Esophagus muscularis mucosa (tissue), 4 donors: ENCODE measurements around the gene MELTF. TPM values are rescaled to one million over a fixed set of nuclear protein-coding genes. Genes with fewer than 3 reads are reported as not detected.

Source experiments
- DNase-seq: peaks from one replicate; pipeline ENCODE4 v3.0.0-alpha.2; 2017; ENCODE audit errors: extremely low spot score
- H3K27ac ChIP-seq, 4 donors: fragments of 200-600 bp; sonication (generic); replicated peaks in 1 of 4; 1 replicate in 3 of 4; 2 replicates in 1 of 4; pipeline ENCODE4 v1.5.1; 2016 to 2019; ENCODE audit warnings: mild to moderate bottlenecking in 1 of 4
- H3K27me3 ChIP-seq, 4 donors: fragments of 200-600 bp; sonication (generic); one replicate each; pipeline versions ENCODE4 v1.5.1 to v1.6.0; 2016 to 2019
- H3K36me3 ChIP-seq, 4 donors: fragments of 200-600 bp; sonication (generic); one replicate each; pipeline ENCODE4 v1.5.1; 2016 to 2019
- H3K4me1 ChIP-seq, 4 donors: fragments of 200-600 bp; sonication (generic); one replicate each; pipeline ENCODE4 v1.5.1; 2016 to 2019
- H3K4me3 ChIP-seq, 4 donors: fragments of 200-600 bp; sonication (generic); 1 replicate in 2 of 4; 2 replicates in 2 of 4; pipeline ENCODE4 v1.5.1; 2016 to 2019; ENCODE audit warnings: mild to moderate bottlenecking in 4 of 4, moderate library complexity in 1 of 4
- H3K9me3 ChIP-seq, 4 donors: fragments of 200-600 bp; sonication (generic); 1 replicate in 3 of 4; 2 replicates in 1 of 4; pipeline ENCODE4 v1.5.1; 2016 to 2019
- EP300 ChIP-seq: sonication (generic); formaldehyde crosslinking; IDR thresholded peaks from one replicate; pipeline ENCODE4 v1.6.1; 2017; ENCODE audit warnings: antibody characterized with exemption
- POLR2A ChIP-seq: fragments of 450-650 bp; IDR thresholded peaks from one replicate; pipeline ENCODE4 v1.6.1; 2017; ENCODE audit warnings: antibody characterized with exemption, moderate library complexity, mild to moderate bottlenecking, low read depth
- POLR2AphosphoS5 ChIP-seq, 2 donors: sonication (generic); formaldehyde crosslinking; IDR thresholded peaks; one replicate each; pipeline ENCODE4 v1.6.1; 2017; ENCODE audit warnings: antibody characterized with exemption in 2 of 2
- WGBS: methylation state at CpG from one replicate; pipeline ENCODE4 v1.1.5; 2018; 5-methylcytosine and 5-hydroxymethylcytosine counted together
- intact Hi-C: fragments of 100-400 bp; cut with DNase I; formaldehyde crosslinking; loops from one replicate; pipeline ENCODE4 v1.15.1; 2023
- total RNA-seq, 4 donors: library from RNA; depleted of rRNA; stranded (reverse); fragments of >200 nt; gene quantifications; one replicate each; pipeline versions ENCODE4 v1.1.0 to v1.2.1, GENCODE V29; 2016
- TF ChIP-seq, protein P1 (sequence below), 3 experiments: fragments of 200-600 bp in 2 of 3; fragments of 450-650 bp in 1 of 3; sonication (generic) in 2 of 3; IDR thresholded peaks; one replicate each; pipeline ENCODE4 v1.5.1; 2017 to 2019; ENCODE audit warnings: antibody characterized with exemption in 3 of 3, mild to moderate bottlenecking in 2 of 3, moderate library complexity in 1 of 3

Gene MELTF
- total RNA-seq, 4 donors from 2014 or later = 3.6 to 9.1 (median 4.5) TPM

DNA sequence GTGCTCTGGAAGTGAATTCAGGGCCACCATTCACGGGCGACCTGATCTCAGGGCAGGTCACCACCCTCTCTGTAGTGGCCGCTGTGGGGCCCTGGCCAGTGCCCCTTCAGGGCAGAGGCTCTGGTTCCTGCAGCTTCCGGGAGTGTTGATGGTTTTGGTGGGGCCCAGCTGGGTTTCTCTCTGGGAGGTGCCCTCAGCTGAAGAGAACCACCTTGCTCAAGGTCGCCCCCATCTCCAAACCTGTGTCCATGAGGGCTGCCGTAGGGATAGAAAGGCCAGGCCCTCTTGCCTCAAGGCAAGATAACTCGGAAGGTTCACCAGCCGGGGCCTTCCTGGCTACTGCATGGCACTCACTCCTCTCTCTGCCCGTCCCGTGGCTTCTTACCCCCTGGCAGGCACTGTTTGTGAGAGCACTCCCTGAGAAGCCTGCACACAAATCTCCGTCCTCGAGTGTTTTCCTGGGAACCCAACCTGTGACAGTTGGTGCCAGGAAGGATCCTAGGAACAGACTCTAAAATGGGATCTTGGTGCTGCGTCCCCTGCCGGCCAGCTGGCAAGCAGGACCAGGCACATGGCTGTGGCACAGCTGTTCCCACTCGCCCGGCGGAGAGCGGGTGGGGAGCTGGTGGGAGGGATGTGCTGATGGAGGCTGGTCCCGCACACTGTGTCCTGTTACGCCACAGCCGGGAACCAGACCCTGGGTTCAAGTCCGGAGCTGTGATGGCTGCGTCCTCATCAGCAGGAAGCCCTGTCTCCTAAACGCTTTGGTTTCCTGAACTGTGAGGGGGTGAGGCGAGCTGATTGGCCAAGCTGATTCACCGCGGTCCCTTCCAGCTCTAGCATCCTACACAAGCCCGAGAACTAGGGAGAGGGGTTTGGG, 37.8 kb downstream of the MELTF start:
- Histone ChIP-seq H3K27ac (no peak overlapping the region), H3K9me3 (no peaks in the 10 kb centered on the region), H3K4me3 (no peak overlapping the region), H3K27me3 (peaks cover 0 to 15% (median 0%) of the 10 kb centered on the region in 4 donors), H3K36me3 (no peaks in the 10 kb centered on the region), H3K4me1 (peaks cover 0 to 3% (median 0%) of the 10 kb centered on the region in 4 donors)
- no peak for DNase-seq
- 86% methylated on average over 21 of the region's 28 CpGs for WGBS
- TF ChIP-seq POLR2A = no peak
- TF ChIP-seq, protein P1, sequence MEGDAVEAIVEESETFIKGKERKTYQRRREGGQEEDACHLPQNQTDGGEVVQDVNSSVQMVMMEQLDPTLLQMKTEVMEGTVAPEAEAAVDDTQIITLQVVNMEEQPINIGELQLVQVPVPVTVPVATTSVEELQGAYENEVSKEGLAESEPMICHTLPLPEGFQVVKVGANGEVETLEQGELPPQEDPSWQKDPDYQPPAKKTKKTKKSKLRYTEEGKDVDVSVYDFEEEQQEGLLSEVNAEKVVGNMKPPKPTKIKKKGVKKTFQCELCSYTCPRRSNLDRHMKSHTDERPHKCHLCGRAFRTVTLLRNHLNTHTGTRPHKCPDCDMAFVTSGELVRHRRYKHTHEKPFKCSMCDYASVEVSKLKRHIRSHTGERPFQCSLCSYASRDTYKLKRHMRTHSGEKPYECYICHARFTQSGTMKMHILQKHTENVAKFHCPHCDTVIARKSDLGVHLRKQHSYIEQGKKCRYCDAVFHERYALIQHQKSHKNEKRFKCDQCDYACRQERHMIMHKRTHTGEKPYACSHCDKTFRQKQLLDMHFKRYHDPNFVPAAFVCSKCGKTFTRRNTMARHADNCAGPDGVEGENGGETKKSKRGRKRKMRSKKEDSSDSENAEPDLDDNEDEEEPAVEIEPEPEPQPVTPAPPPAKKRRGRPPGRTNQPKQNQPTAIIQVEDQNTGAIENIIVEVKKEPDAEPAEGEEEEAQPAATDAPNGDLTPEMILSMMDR (IDR thresholded peaks at IDR 0.05) = no peak
- no peak for TF ChIP-seq EP300
- TF ChIP-seq POLR2AphosphoS5 (IDR thresholded peaks at IDR 0.05) = no peak
- intact Hi-C loops = no loop called here

DNA sequence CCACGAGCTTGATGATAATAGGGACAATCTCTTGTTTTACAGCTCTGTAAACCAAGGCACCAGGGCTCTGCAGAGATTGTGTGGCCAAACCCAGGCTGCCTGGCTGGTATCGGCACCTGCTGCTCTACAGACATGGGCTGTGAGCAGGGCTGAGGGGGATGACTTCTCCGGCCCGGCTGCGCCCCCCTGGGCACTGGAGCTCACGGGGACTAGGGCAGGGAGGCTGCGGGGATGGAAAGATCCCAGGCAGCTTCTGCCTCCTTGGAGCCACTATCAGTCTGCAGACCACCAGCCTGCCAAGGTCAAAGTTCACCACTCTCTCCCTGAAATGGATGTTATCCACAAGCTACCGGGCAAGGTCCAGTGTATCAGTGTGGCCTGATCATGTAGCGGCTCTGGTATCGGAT, 39.0 kb downstream of the MELTF start:
- no peak for DNase-seq
- Histone ChIP-seq H3K27me3 (peaks cover 0 to 20% (median 0%) of the 10 kb centered on the region in 4 donors), H3K4me1 (peaks cover 0 to 3% (median 0%) of the 10 kb centered on the region in 4 donors), H3K4me3 (no peak overlapping the region), H3K27ac (no peak overlapping the region), H3K9me3 (no peaks in the 10 kb centered on the region), H3K36me3 (no peaks in the 10 kb centered on the region)
- TF ChIP-seq, protein P1 (IDR thresholded peaks at IDR 0.05) = no peak
- TF ChIP-seq POLR2A = no peak
- TF ChIP-seq POLR2AphosphoS5 (IDR thresholded peaks at IDR 0.05) = no peak
- no peak for TF ChIP-seq EP300
- intact Hi-C loops = no loop called here
- WGBS = 86% methylated on average over 8 of the region's 10 CpGs

- WGBS = 87% methylated on average over 15 of the region's 19 CpGs
- intact Hi-C loops = no loop called here
- Histone ChIP-seq H3K27me3 (peaks cover 0 to 27% (median 0%) of the 10 kb centered on the region in 4 donors), H3K9me3 (no peaks in the 10 kb centered on the region), H3K4me3 (no peak overlapping the region), H3K27ac (no peak overlapping the region), H3K4me1 (peaks cover 0 to 3% (median 0%) of the 10 kb centered on the region in 4 donors), H3K36me3 (no peaks in the 10 kb centered on the region)
- no peak for DNase-seq
- TF ChIP-seq POLR2A (no peak), EP300 (no peak), POLR2AphosphoS5 (IDR thresholded peaks at IDR 0.05) (no peak)
- TF ChIP-seq, protein P1 (IDR thresholded peaks at IDR 0.05) = no peak
Observed at GRCh38 chr3:196989721-196990262, 39.8 kb downstream of the MELTF start.

DNA sequence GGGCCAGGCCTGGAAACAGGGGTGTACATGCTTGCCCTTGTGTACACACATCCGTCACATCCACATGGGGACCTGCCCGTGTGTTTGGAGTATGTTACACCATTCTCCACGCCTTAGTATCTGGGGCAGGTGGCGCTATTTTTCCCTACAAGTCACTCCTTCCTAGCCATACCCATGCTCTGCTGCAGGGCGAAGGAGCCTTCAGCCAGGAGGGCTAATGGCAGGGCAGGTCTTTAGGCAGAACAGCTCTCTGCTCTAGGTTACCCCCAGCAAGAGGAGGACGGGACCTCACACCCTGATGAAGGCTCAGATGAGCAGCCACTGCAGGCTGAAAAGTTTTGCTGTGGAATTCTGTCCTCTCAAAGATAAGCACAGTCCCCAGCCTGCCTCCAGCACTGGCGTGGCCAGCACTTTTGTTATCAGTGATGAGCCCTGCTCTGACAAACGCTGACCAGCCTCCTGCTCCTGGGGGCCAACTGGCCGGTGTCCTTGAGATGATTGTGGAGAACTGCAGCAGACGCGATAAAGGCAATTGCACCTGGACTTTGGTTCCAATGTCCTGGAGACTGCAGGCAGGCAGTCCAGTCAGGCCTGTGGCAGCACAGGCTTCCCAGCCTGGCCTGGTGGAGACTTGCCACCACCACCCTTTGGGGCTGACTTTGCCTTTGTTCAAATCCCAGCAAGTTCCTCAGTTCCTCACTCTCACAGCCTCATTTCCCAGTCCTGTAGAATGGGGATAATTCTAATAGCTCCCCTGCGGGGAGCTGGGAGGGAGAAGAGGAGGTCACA, 41.2 kb downstream of the MELTF start:
- 63% methylated on average over 7 of the region's 12 CpGs for WGBS
- Histone ChIP-seq H3K4me1 (peaks cover 0 to 3% (median 0%) of the 10 kb centered on the region in 4 donors), H3K9me3 (peaks cover 0 to under 1% (median 0%) of the 10 kb centered on the region in 4 donors), H3K27ac (no peak overlapping the region), H3K27me3 (peaks cover 0 to 28% (median 0%) of the 10 kb centered on the region in 4 donors), H3K4me3 (no peak overlapping the region), H3K36me3 (no peaks in the 10 kb centered on the region)
- intact Hi-C loops = no loop called here
- DNase-seq = no peak
- TF ChIP-seq POLR2A = no peak
- TF ChIP-seq, protein P1 (IDR thresholded peaks at IDR 0.05) = no peak
- no peak for TF ChIP-seq POLR2AphosphoS5 (IDR thresholded peaks at IDR 0.05)
- no peak for TF ChIP-seq EP300
